ENCODE data around the gene DOCK7. TPM values are rescaled to one million over a fixed set of nuclear protein-coding genes. Genes with fewer than 3 reads are reported as not detected.

DOCK7 gene
- total RNA-seq, 2 donors from 2014 or later: 9.8 to 11.9 TPM

GRCh38 chr1:62676611-62677356 lies 11.4 kb downstream of the DOCK7 start:
- Histone ChIP-seq H3K9me3 (no peaks in the 10 kb centered on the region), H3K27me3 (no peaks in the 10 kb centered on the region), H3K4me1 (no peaks in the 10 kb centered on the region), H3K36me3 (no peaks in the 10 kb centered on the region), H3K27ac (no peak overlapping the region), H3K4me3 (no peak overlapping the region)
- DNase-seq (ENCODE audit: low spot score): no peak
- no peak for TF ChIP-seq CTCF (IDR thresholded peaks at IDR 0.05)

GRCh38 chr1:62673629-62674028 lies 14.6 kb downstream of the DOCK7 start:
- DNase-seq (ENCODE audit: low spot score): no peak
- TF ChIP-seq CTCF (IDR thresholded peaks at IDR 0.05): no peak

GRCh38 chr1:62672029-62672428 lies 16.2 kb downstream of the DOCK7 start:
- Histone ChIP-seq H3K4me1 (no peaks in the 10 kb centered on the region), H3K36me3 (no peaks in the 10 kb centered on the region), H3K27ac (no peak overlapping the region), H3K27me3 (no peaks in the 10 kb centered on the region), H3K9me3 (no peaks in the 10 kb centered on the region), H3K4me3 (no peak overlapping the region)
- no peak for DNase-seq (ENCODE audit: low spot score)
- TF ChIP-seq CTCF (IDR thresholded peaks at IDR 0.05): no peak

More at GRCh38 chr1:62673629-62674028, 14.6 kb downstream of the DOCK7 start:
- no peak overlapping the region for H3K4me3 ChIP-seq
- no peaks in the 10 kb centered on the region for H3K4me1 ChIP-seq
- H3K9me3 ChIP-seq: no peaks in the 10 kb centered on the region
- H3K36me3 ChIP-seq: no peaks in the 10 kb centered on the region
- H3K27ac ChIP-seq: no peak overlapping the region
- H3K27me3 ChIP-seq: no peaks in the 10 kb centered on the region

GRCh38 chr1:62654744-62655143 lies 33.4 kb downstream of the DOCK7 start:
- Histone ChIP-seq H3K4me1 (no peaks in the 10 kb centered on the region), H3K4me3 (no peak overlapping the region), H3K36me3 (peaks cover 14% of the 10 kb centered on the region), H3K27me3 (no peaks in the 10 kb centered on the region), H3K9me3 (no peaks in the 10 kb centered on the region), H3K27ac (no peak overlapping the region)
- no peak for DNase-seq (ENCODE audit: low spot score)
- no peak for TF ChIP-seq CTCF (IDR thresholded peaks at IDR 0.05)

- H3K4me3 ChIP-seq: no peak overlapping the region
- no peaks in the 10 kb centered on the region for H3K27me3 ChIP-seq
- no peak overlapping the region for H3K27ac ChIP-seq
- H3K36me3 ChIP-seq: peaks cover 15% of the 10 kb centered on the region
- H3K4me1 ChIP-seq: no peaks in the 10 kb centered on the region
- no peak for DNase-seq (ENCODE audit: low spot score)
- TF ChIP-seq CTCF (IDR thresholded peaks at IDR 0.05): no peak
- no peaks in the 10 kb centered on the region for H3K9me3 ChIP-seq
Observed at GRCh38 chr1:62652387-62652786, 35.8 kb downstream of the DOCK7 start.

- no peak for TF ChIP-seq CTCF (IDR thresholded peaks at IDR 0.05)
- Histone ChIP-seq H3K9me3 (no peaks in the 10 kb centered on the region), H3K27me3 (no peaks in the 10 kb centered on the region), H3K4me3 (no peak overlapping the region), H3K27ac (no peak overlapping the region), H3K36me3 (peaks cover 10% of the 10 kb centered on the region), H3K4me1 (no peaks in the 10 kb centered on the region)
- DNase-seq (ENCODE audit: low spot score): no peak
Observed at GRCh38 chr1:62643283-62643682, 44.9 kb downstream of the DOCK7 start.

Measured in right atrium auricular region (tissue), 2 donors.